Cardiac muscle cell (in vitro differentiated cells and primary cell): ENCODE measurements around the gene SLAIN2. TPM values are rescaled to one million over a fixed set of nuclear protein-coding genes. Genes with fewer than 3 reads are reported as not detected.

Experiments used
- DNase-seq, 2 donors: peaks; one replicate each; pipeline versions ENCODE4 v3.0.0 to v3.0.0-alpha.2; 2010 to 2017; ENCODE audit warnings: low read depth in 1 of 2, low spot score in 1 of 2
- H3K27ac ChIP-seq: fragments of 200-600 bp; sonication (generic); 2 replicates; pipeline ENCODE4 v1.5.1; 2016
- H3K27me3 ChIP-seq: fragments of 200-600 bp; sonication (generic); 2 replicates; pipeline ENCODE4 v1.6.0; 2016; ENCODE audit warnings: control low read depth
- H3K36me3 ChIP-seq: fragments of 200-600 bp; sonication (generic); 2 replicates; pipeline ENCODE4 v1.5.1; 2016; ENCODE audit warnings: control low read depth
- H3K4me1 ChIP-seq: fragments of 200-600 bp; sonication (generic); 2 replicates; pipeline ENCODE4 v1.8.1; 2017; ENCODE audit warnings: low read depth, mild to moderate bottlenecking, mixed run types
- H3K4me3 ChIP-seq: fragments of 200-600 bp; sonication (generic); 2 replicates; pipeline ENCODE4 v1.5.1; 2016; ENCODE audit warnings: mild to moderate bottlenecking
- H3K9me3 ChIP-seq: fragments of 200-600 bp; sonication (generic); 2 replicates; pipeline ENCODE4 v1.5.1; 2017; ENCODE audit warnings: low read depth, mild to moderate bottlenecking, control low read depth
- polyA plus RNA-seq: library from polyadenylated mRNA; unstranded; fragments of >200 nt; fragmentation: Nextera tagmentation; extraction: Ambion mirVana; gene quantifications from 2 replicates; pipeline ENCODE4 v1.2.1, GENCODE V29; 2016
- total RNA-seq: library from RNA; depleted of rRNA; stranded (reverse); fragments of >200 nt; gene quantifications from 2 replicates; pipeline ENCODE4 v1.2.3, GENCODE V29; 2016
- TF ChIP-seq, protein P1 (sequence below): IDR thresholded peaks from 2 replicates; pipeline ENCODE4 v1.5.1; 2012; ENCODE audit warnings: low read depth, mild to moderate bottlenecking, low read length

SLAIN2 gene
- total and polyA plus RNA-seq, 2 experiments from 2014 or later = 23.8 to 92.5 TPM

DNA sequence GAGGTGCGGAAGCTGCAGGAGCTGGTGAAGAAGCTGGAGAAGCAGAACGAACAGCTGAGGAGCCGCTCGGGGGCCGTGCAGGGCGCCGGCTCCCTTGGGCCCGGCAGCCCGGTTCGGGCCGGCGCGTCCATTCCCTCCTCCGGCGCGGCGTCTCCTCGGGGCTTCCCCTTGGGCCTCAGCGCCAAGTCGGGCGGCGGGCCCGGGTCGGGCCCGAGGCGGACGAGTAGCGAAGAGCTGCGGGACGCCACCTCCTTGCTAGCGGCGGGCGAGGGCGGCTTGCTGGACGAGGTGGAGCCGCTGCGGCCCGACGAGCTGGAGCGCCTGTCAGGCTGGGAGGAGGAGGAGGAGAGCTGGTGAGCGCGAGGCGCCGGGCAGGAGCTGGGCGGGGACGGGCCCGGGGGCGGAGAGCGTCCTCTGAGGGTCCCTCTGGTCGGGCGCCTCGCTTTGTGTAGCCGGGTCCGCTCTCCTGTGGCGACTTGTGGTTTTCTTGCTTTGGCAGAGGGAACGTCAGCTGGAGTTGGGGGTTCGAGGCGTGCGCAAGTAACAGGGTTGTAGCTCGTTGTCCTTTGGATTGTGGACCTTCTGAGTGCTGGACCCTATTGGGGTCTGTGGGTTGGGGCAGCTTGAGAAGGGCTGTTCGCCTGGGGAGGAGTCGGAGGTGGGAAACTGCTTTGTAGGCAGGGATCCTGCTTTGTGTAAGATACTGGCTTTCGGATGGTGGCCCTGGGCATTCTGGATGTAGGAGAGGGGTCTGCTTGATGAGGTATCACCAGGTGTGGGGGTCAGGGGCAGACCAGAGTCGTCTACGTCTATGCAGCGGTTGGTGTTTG is 662 bp downstream of the SLAIN2 start:
- Histone ChIP-seq H3K4me3 (peak overlapping the region; percentile 94), H3K27me3 (no peaks in the 10 kb centered on the region), H3K9me3 (no peaks in the 10 kb centered on the region), H3K36me3 (no peaks in the 10 kb centered on the region), H3K27ac (peak overlapping the region; percentile 96), H3K4me1 (peaks cover 25% of the 10 kb centered on the region)
- TF ChIP-seq, protein P1, sequence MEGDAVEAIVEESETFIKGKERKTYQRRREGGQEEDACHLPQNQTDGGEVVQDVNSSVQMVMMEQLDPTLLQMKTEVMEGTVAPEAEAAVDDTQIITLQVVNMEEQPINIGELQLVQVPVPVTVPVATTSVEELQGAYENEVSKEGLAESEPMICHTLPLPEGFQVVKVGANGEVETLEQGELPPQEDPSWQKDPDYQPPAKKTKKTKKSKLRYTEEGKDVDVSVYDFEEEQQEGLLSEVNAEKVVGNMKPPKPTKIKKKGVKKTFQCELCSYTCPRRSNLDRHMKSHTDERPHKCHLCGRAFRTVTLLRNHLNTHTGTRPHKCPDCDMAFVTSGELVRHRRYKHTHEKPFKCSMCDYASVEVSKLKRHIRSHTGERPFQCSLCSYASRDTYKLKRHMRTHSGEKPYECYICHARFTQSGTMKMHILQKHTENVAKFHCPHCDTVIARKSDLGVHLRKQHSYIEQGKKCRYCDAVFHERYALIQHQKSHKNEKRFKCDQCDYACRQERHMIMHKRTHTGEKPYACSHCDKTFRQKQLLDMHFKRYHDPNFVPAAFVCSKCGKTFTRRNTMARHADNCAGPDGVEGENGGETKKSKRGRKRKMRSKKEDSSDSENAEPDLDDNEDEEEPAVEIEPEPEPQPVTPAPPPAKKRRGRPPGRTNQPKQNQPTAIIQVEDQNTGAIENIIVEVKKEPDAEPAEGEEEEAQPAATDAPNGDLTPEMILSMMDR = no peak
- DNase-seq = peak; percentile 48 to 81

DNA sequence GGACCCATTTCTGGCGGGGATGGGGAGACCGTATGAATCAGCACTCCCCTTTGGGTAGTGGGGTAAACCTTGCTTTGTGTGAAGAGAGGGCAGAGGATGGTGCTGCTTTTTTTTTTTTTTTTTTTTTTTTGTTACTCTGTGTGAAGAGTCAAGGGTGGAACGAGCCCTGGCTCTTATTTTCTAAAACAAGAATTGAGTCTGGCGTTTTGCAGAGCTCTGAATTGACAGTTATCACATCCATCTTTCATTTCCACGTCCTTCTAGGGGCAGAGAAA is 1.2 kb downstream of the SLAIN2 start:
- no peak for DNase-seq
- H3K27ac ChIP-seq = peak overlapping the region; percentile 96
- peak overlapping the region; percentile 94 for H3K4me3 ChIP-seq
- no peaks in the 10 kb centered on the region for H3K36me3 ChIP-seq
- no peaks in the 10 kb centered on the region for H3K9me3 ChIP-seq
- no peaks in the 10 kb centered on the region for H3K27me3 ChIP-seq
- peaks cover 25% of the 10 kb centered on the region for H3K4me1 ChIP-seq
- TF ChIP-seq, protein P1 = no peak

DNA sequence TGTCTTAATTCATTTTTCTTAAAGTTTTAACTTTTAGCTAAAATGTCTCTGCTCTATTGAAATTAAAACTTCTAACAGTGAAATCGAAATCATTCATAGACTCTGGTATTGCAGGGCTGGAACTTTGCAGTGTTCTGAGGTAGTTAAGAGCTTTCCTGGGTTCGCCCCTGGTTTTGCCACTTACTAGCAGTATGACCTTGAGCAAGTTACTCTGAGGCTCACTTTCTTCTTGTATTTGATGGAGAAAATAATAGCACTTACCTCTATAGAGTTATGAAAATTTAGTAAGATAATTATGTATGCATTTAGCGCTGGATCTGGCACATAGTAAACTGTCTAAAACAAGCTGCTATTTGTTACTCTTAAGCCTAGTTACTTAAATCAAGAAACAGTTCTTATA is 1.7 kb downstream of the SLAIN2 start:
- no peaks in the 10 kb centered on the region for H3K9me3 ChIP-seq
- H3K27me3 ChIP-seq = no peaks in the 10 kb centered on the region
- peak in 1 of 2 donors; percentile 30 for DNase-seq
- H3K4me1 ChIP-seq = peaks cover 25% of the 10 kb centered on the region
- H3K27ac ChIP-seq = peak overlapping the region; percentile 28
- H3K36me3 ChIP-seq = no peaks in the 10 kb centered on the region
- TF ChIP-seq, protein P1 = no peak
- H3K4me3 ChIP-seq = peak overlapping the region; percentile 94

DNA sequence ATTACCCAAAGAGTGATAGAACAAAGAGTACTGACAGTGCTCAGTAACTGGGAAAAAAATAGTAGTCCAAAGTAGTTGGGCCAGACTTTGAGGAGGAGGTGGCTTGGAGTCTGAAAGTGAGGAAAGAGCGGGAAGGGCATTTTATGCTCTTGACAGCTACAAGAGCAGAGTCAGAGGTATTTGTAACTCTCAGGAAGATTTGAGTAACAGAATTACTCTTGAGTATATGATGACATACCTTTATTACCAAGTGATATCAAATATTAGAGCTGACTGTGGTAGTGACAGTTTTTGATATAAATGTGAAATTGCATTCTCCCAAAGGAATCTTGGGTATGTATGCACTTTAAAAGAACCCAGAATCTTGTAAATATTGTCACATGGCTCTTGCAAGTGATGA is 2.2 kb downstream of the SLAIN2 start:
- H3K9me3 ChIP-seq = no peaks in the 10 kb centered on the region
- H3K27ac ChIP-seq = peak overlapping the region; percentile 28
- H3K4me3 ChIP-seq = peak overlapping the region; percentile 94
- no peaks in the 10 kb centered on the region for H3K27me3 ChIP-seq
- TF ChIP-seq, protein P1 = no peak
- no peaks in the 10 kb centered on the region for H3K36me3 ChIP-seq
- H3K4me1 ChIP-seq = peaks cover 25% of the 10 kb centered on the region
- peak; percentile 12 to 40 for DNase-seq

DNA sequence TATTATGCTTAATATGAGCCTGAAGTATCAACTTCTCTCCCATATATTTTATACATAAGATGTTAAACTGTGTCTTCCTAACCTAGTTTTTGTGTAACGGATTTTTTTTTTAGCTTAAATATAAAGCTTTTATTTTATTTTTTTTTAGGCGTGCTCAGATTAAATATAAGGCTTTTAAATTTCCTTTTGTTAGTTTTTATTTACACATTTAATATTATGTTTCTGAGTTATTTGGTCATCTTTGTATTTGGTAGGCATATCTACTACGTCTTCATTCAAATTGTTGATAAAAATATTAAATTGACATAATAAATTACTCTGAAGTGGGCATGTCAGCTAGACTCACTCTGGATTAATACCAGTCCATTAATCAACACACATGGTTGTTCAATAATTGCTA is 4.2 kb downstream of the SLAIN2 start:
- Histone ChIP-seq H3K4me1 (peaks cover 17% of the 10 kb centered on the region), H3K27ac (no peak overlapping the region), H3K4me3 (no peak overlapping the region), H3K9me3 (no peaks in the 10 kb centered on the region), H3K27me3 (no peaks in the 10 kb centered on the region), H3K36me3 (no peaks in the 10 kb centered on the region)
- DNase-seq = no peak
- TF ChIP-seq, protein P1 = no peak
